GM23248 (cell line): ENCODE results near the gene KAZN. TPM values are rescaled to one million over a fixed set of nuclear protein-coding genes. Genes with fewer than 3 reads are reported as not detected.

Experiments
- DNase-seq: peaks from one replicate; pipeline ENCODE4 v3.0.0-alpha.2; 2015
- H2AFZ ChIP-seq: fragments of 200-600 bp; sonication (generic); 2 replicates; pipeline ENCODE4 v1.6.1; 2016; ENCODE audit warnings: antibody characterized with exemption
- H3F3A ChIP-seq: fragments of 200-600 bp; sonication (generic); 2 replicates; pipeline ENCODE4 v1.6.1; 2016; ENCODE audit warnings: mild to moderate bottlenecking, antibody characterized with exemption, mixed run types; ENCODE audit not compliant: insufficient read depth
- H3K27ac ChIP-seq: fragments of 200-600 bp; sonication (generic); 2 replicates; pipeline ENCODE4 v1.5.1; 2016; ENCODE audit warnings: mild to moderate bottlenecking
- H3K27me3 ChIP-seq: fragments of 200-600 bp; sonication (generic); replicated peaks from 2 replicates; pipeline ENCODE4 v1.6.1; 2016; ENCODE audit warnings: mild to moderate bottlenecking; ENCODE audit not compliant: insufficient read depth
- H3K36me3 ChIP-seq: fragments of 200-600 bp; sonication (generic); 2 replicates; pipeline ENCODE4 v1.6.1; 2016; ENCODE audit warnings: low read depth, mild to moderate bottlenecking
- H3K4me1 ChIP-seq: fragments of 200-600 bp; sonication (generic); 2 replicates; pipeline ENCODE4 v1.6.1; 2016; ENCODE audit warnings: mild to moderate bottlenecking; ENCODE audit not compliant: insufficient read depth
- H3K4me2 ChIP-seq: fragments of 200-600 bp; sonication (generic); one replicate; pipeline ENCODE4 v1.6.1; 2016; ENCODE audit warnings: mild to moderate bottlenecking; ENCODE audit not compliant: unreplicated experiment
- H3K4me3 ChIP-seq: fragments of 200-600 bp; sonication (generic); 2 replicates; pipeline ENCODE4 v1.5.1; 2016; ENCODE audit warnings: mild to moderate bottlenecking
- H3K79me2 ChIP-seq: fragments of 200-600 bp; sonication (generic); 2 replicates; pipeline ENCODE4 v1.6.1; 2016; ENCODE audit warnings: mild to moderate bottlenecking; ENCODE audit not compliant: insufficient read depth
- H3K9ac ChIP-seq: fragments of 200-600 bp; sonication (generic); 2 replicates; pipeline ENCODE4 v1.6.1; 2016; ENCODE audit warnings: mild to moderate bottlenecking
- H3K9me2 ChIP-seq: fragments of 200-600 bp; sonication (generic); 2 replicates; pipeline ENCODE4 v1.6.1; 2016; ENCODE audit warnings: mixed run types, mild to moderate bottlenecking, moderate library complexity; ENCODE audit not compliant: insufficient read depth
- H3K9me3 ChIP-seq: fragments of 200-600 bp; sonication (generic); one replicate; pipeline ENCODE4 v1.6.1; 2017; ENCODE audit warnings: low read depth
- H4K20me1 ChIP-seq: fragments of 200-600 bp; sonication (generic); 2 replicates; pipeline ENCODE4 v1.6.0; 2016; ENCODE audit not compliant: insufficient read depth
- EZH2 ChIP-seq: fragments of 200-600 bp; sonication (generic); IDR thresholded peaks from 2 replicates; pipeline ENCODE4 v1.6.1; 2018; ENCODE audit warnings: antibody characterized with exemption, mild to moderate bottlenecking; ENCODE audit not compliant: insufficient read depth, poor library complexity, severe bottlenecking
- EZH2phosphoT487 ChIP-seq: fragments of 200-600 bp; sonication (generic); IDR thresholded peaks from 2 replicates; pipeline ENCODE4 v1.6.1; 2018; ENCODE audit warnings: antibody characterized with exemption, moderate library complexity, mild to moderate bottlenecking, low read depth; ENCODE audit not compliant: insufficient read depth
- WGBS, 2 experiments: methylation state at CpG; one replicate each; pipeline ENCODE4 v1.1.6; 2015 to 2017; ENCODE audit warnings: low lambda C conversion rate in 2 of 2, low coverage in 1 of 2; ENCODE audit errors: missing lambda C conversion rate in 2 of 2; 5-methylcytosine and 5-hydroxymethylcytosine counted together
- in situ Hi-C: fragments of 300-500 bp; cut with MboI; formaldehyde crosslinking; loops from 2 replicates; pipeline ENCODE4 v1.15.0; 2020
- polyA plus RNA-seq: library from polyadenylated mRNA; unstranded; fragments of >200 nt; fragmentation: Nextera tagmentation; extraction: Ambion mirVana; gene quantifications from 2 replicates; pipeline ENCODE4 v1.2.1, GENCODE V29; 2016
- total RNA-seq: library from RNA; depleted of rRNA; stranded (reverse); fragments of >200 nt; shearing (Covaris generic); gene quantifications from 2 replicates; pipeline ENCODE4 v1.2.3, GENCODE V29; 2014

The KAZN gene
- total and polyA plus RNA-seq, 2 experiments from 2014 or later, result 4.9 to 7.2 TPM

GRCh38 chr1:14919289-14919688 is 320.8 kb downstream of the KAZN start:
- H3K9me3 ChIP-seq, result no peaks in the 10 kb centered on the region
- no peaks in the 10 kb centered on the region for H3K27me3 ChIP-seq
- no peaks in the 10 kb centered on the region for H3K79me2 ChIP-seq
- no peaks in the 10 kb centered on the region for H4K20me1 ChIP-seq
- DNase-seq, result no peak
- no peak overlapping the region for H3K27ac ChIP-seq
- no peak overlapping the region for H3K4me3 ChIP-seq
- TF ChIP-seq EZH2phosphoT487 (no peak), EZH2 (no peak)
- no peak overlapping the region for H2AFZ ChIP-seq
- H3K9ac ChIP-seq, result no peak overlapping the region
- H3K9me2 ChIP-seq, result no peaks in the 10 kb centered on the region
- no peaks in the 10 kb centered on the region for H3K36me3 ChIP-seq
- H3K4me1 ChIP-seq, result no peaks in the 10 kb centered on the region
- in situ Hi-C loops, result no loop called here
- H3F3A ChIP-seq, result peaks cover 13% of the 10 kb centered on the region; the same call in 1 of the 2 replicates
- WGBS, 2 experiments, result 87 to 94% methylated on average over 8 to 10 of the region's 10 CpGs
- H3K4me2 ChIP-seq, result no peak overlapping the region

DNA sequence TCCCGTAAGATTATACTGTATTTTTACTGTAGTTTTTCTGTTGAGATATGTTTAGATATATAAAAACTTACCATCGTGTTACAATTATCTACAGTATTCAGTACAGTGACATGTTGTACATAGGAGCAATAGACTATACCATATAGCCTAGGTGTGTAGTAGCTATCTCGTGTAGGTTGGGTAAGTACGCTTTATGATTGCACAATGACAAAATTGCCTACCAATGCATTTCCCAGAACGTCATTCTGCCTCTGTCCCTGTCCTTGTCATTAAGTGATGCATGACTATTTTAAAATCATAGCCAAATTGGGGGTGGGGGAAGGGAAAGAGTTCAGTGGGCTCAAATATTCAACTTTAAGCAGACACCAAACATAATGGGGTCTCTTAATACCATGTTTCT is 321.3 kb downstream of the KAZN start:
- no peak for DNase-seq
- H3K4me1 ChIP-seq, result no peaks in the 10 kb centered on the region
- H3K27ac ChIP-seq, result no peak overlapping the region
- peaks cover 13% of the 10 kb centered on the region; the same call in 1 of the 2 replicates for H3F3A ChIP-seq
- H3K9me3 ChIP-seq, result no peaks in the 10 kb centered on the region
- H3K27me3 ChIP-seq, result no peaks in the 10 kb centered on the region
- WGBS, 2 experiments, result 56 to 60% methylated on average over 5 of the region's 5 CpGs
- no peaks in the 10 kb centered on the region for H3K36me3 ChIP-seq
- no peaks in the 10 kb centered on the region for H4K20me1 ChIP-seq
- H3K4me3 ChIP-seq, result no peak overlapping the region
- in situ Hi-C loops, result loop anchor here (10.0 kb wide), 1 partner anchor 115 kb away; no protein-coding TSS in a partner anchor
- TF ChIP-seq EZH2 (no peak), EZH2phosphoT487 (no peak)
- H3K4me2 ChIP-seq, result no peak overlapping the region
- no peaks in the 10 kb centered on the region for H3K9me2 ChIP-seq
- no peaks in the 10 kb centered on the region for H3K79me2 ChIP-seq
- H2AFZ ChIP-seq, result no peak overlapping the region
- no peak overlapping the region for H3K9ac ChIP-seq

- peak; percentile 59 for DNase-seq
Measured at GRCh38 chr1:14921057-14921456, 322.6 kb downstream of the KAZN start.

GRCh38 chr1:14922942-14923726 is 324.6 kb downstream of the KAZN start:
- no peaks in the 10 kb centered on the region for H3K36me3 ChIP-seq
- peak overlapping the region; percentile 67 for H2AFZ ChIP-seq
- peak overlapping the region; percentile 51; the same call in 1 of the 2 replicates for H3K4me3 ChIP-seq
- peaks cover 6% of the 10 kb centered on the region; the same call in 1 of the 2 replicates for H3K4me1 ChIP-seq
- DNase-seq, result no peak
- no peak overlapping the region for H3K27ac ChIP-seq
- no peaks in the 10 kb centered on the region for H3K27me3 ChIP-seq
- WGBS, 2 experiments, result 94 to 97% methylated on average over 11 of the region's 11 CpGs
- H3K4me2 ChIP-seq, result peak overlapping the region; percentile 32
- H3K9me3 ChIP-seq, result no peaks in the 10 kb centered on the region
- peaks cover 13% of the 10 kb centered on the region; the same call in 1 of the 2 replicates for H3F3A ChIP-seq
- H3K9me2 ChIP-seq, result no peaks in the 10 kb centered on the region
- TF ChIP-seq EZH2 (no peak), EZH2phosphoT487 (no peak)
- 0 out of 2 replicates have a peak, but pooled peaks cover 3% of the 10 kb centered on the region for H4K20me1 ChIP-seq
- H3K79me2 ChIP-seq, result peaks cover 25% of the 10 kb centered on the region
- peak overlapping the region; percentile 45; the same call in 1 of the 2 replicates for H3K9ac ChIP-seq
- in situ Hi-C loops, result loop anchor here (10.0 kb wide), 1 partner anchor 112 kb away; no protein-coding TSS in a partner anchor

More at GRCh38 chr1:14921057-14921456, 322.6 kb downstream of the KAZN start:
- H3K36me3 ChIP-seq, result no peaks in the 10 kb centered on the region
- no peak overlapping the region for H3K9ac ChIP-seq
- peaks cover 6% of the 10 kb centered on the region for H3K79me2 ChIP-seq
- TF ChIP-seq EZH2phosphoT487 (no peak), EZH2 (no peak)
- H2AFZ ChIP-seq, result no peak overlapping the region
- H3F3A ChIP-seq, result peaks cover 13% of the 10 kb centered on the region; the same call in 1 of the 2 replicates
- H4K20me1 ChIP-seq, result 0 out of 2 replicates have a peak, but pooled peaks cover 1% of the 10 kb centered on the region
- H3K4me1 ChIP-seq, result peaks cover 6% of the 10 kb centered on the region; the same call in 1 of the 2 replicates
- in situ Hi-C loops, result loop anchor here (10.0 kb wide), 1 partner anchor 114 kb away; no protein-coding TSS in a partner anchor
- H3K9me3 ChIP-seq, result no peaks in the 10 kb centered on the region
- no peak overlapping the region for H3K4me2 ChIP-seq
- no peak overlapping the region for H3K27ac ChIP-seq
- no peaks in the 10 kb centered on the region for H3K9me2 ChIP-seq
- WGBS, 2 experiments, result 50 to 62% methylated on average over 7 of the region's 7 CpGs
- H3K4me3 ChIP-seq, result no peak overlapping the region
- H3K27me3 ChIP-seq, result no peaks in the 10 kb centered on the region
